ENCODE results near the gene BRINP3.

BRINP3 gene

GRCh38 chr1:190444464-190444863 lies 33.2 kb downstream of the BRINP3 start:
- DNase-seq, result no peak

- no peak for DNase-seq
These were observed 38.2 kb downstream of the BRINP3 start for GRCh38 chr1:190439447-190439846.

GRCh38 chr1:190436615-190437014 lies 41.0 kb downstream of the BRINP3 start:
- DNase-seq, result peak; percentile 12 to 25

GRCh38 chr1:190429932-190430331 lies 47.7 kb downstream of the BRINP3 start:
- no peak for DNase-seq

- DNase-seq, result no peak
These were observed 48.5 kb downstream of the BRINP3 start for GRCh38 chr1:190429141-190429540.

- DNase-seq, result no peak
These were observed 61.4 kb downstream of the BRINP3 start for GRCh38 chr1:190416239-190416638.

GRCh38 chr1:190413142-190413541 lies 64.5 kb downstream of the BRINP3 start:
- DNase-seq, result no peak

- no peak for DNase-seq
These were observed 74.3 kb downstream of the BRINP3 start for GRCh38 chr1:190403402-190403801.

GRCh38 chr1:190399233-190399632 lies 78.4 kb downstream of the BRINP3 start:
- DNase-seq, result no peak

GRCh38 chr1:190391582-190391981 lies 86.1 kb downstream of the BRINP3 start:
- DNase-seq, result no peak

GRCh38 chr1:190377991-190378390 lies 99.7 kb downstream of the BRINP3 start:
- DNase-seq, result no peak

- no peak for DNase-seq
These were observed 100.4 kb downstream of the BRINP3 start for GRCh38 chr1:190377294-190377693.

- no peak for DNase-seq
These were observed 101.6 kb downstream of the BRINP3 start for GRCh38 chr1:190376044-190376443.

- peak; percentile 31 to 49 for DNase-seq
These were observed 103.8 kb downstream of the BRINP3 start for GRCh38 chr1:190373705-190374336.

GRCh38 chr1:190367200-190367599 lies 110.5 kb downstream of the BRINP3 start:
- DNase-seq, result no peak

GRCh38 chr1:190365283-190365682 lies 112.4 kb downstream of the BRINP3 start:
- DNase-seq, result no peak

- DNase-seq, result no peak
These were observed 124.0 kb downstream of the BRINP3 start for GRCh38 chr1:190353538-190354101.

GRCh38 chr1:190344454-190344853 lies 133.2 kb downstream of the BRINP3 start:
- no peak for DNase-seq

GRCh38 chr1:190338829-190339228 lies 138.8 kb downstream of the BRINP3 start:
- no peak for DNase-seq

- no peak for DNase-seq
These were observed 148.8 kb downstream of the BRINP3 start for GRCh38 chr1:190328871-190329270.

- no peak for DNase-seq
These were observed 149.3 kb downstream of the BRINP3 start for GRCh38 chr1:190328361-190328760.

- DNase-seq, result no peak
These were observed 150.4 kb downstream of the BRINP3 start for GRCh38 chr1:190327271-190327670.

- DNase-seq, result no peak
These were observed 154.1 kb downstream of the BRINP3 start for GRCh38 chr1:190323530-190323929.

GRCh38 chr1:190322274-190322673 lies 155.4 kb downstream of the BRINP3 start:
- no peak for DNase-seq

GRCh38 chr1:190320952-190321351 lies 156.7 kb downstream of the BRINP3 start:
- no peak for DNase-seq
